H9 (cell line): Measurements from ENCODE around the gene RNF208. TPM values are rescaled to one million over a fixed set of nuclear protein-coding genes. Genes with fewer than 3 reads are reported as not detected.

Experiments used
- DNase-seq: peaks from one replicate; pipeline ENCODE4 v3.0.0-alpha.2; 2017
- H2AFZ ChIP-seq: one replicate; pipeline ENCODE4 v1.6.1; 2013; ENCODE audit warnings: mild to moderate bottlenecking, low read length, control low read depth, moderate library complexity
- H2AK5ac ChIP-seq: 2 replicates; pipeline ENCODE4 v1.6.1; 2013; ENCODE audit warnings: low read length, control low read depth, mixed read lengths; ENCODE audit not compliant: insufficient read length
- H2BK120ac ChIP-seq: one replicate; pipeline ENCODE4 v1.6.1; 2013; ENCODE audit warnings: low read depth, mild to moderate bottlenecking, low read length, control low read depth, inconsistent platforms; ENCODE audit not compliant: poor library complexity, severe bottlenecking
- H2BK12ac ChIP-seq: 2 replicates; pipeline ENCODE4 v1.6.1; 2013; ENCODE audit warnings: low read length, control low read depth, mixed read lengths, low read depth; ENCODE audit not compliant: insufficient read length
- H2BK15ac ChIP-seq: 2 replicates; pipeline ENCODE4 v1.6.1; 2013; ENCODE audit warnings: low read depth, low read length, control low read depth
- H2BK20ac ChIP-seq: one replicate; pipeline ENCODE4 v1.6.1; 2013; ENCODE audit warnings: low read depth, mild to moderate bottlenecking, low read length, control low read depth, inconsistent platforms; ENCODE audit not compliant: poor library complexity, severe bottlenecking
- H2BK5ac ChIP-seq: 2 replicates; pipeline ENCODE4 v1.6.1; 2013; ENCODE audit warnings: low read length, control low read depth, mixed read lengths; ENCODE audit not compliant: insufficient read length
- H3K14ac ChIP-seq: 2 replicates; pipeline ENCODE4 v1.6.1; 2013; ENCODE audit warnings: low read length, control low read depth; ENCODE audit not compliant: insufficient read depth
- H3K18ac ChIP-seq: 2 replicates; pipeline ENCODE4 v1.6.1; 2013; ENCODE audit warnings: low read depth, mild to moderate bottlenecking, mixed read lengths, low read length, control low read depth; ENCODE audit not compliant: insufficient read length
- H3K23ac ChIP-seq: 2 replicates; pipeline ENCODE4 v1.6.1; 2013; ENCODE audit warnings: low read length, control low read depth, mixed read lengths, low read depth; ENCODE audit not compliant: insufficient read length
- H3K23me2 ChIP-seq: 2 replicates; pipeline ENCODE4 v1.6.1; 2013; ENCODE audit warnings: low read depth, mild to moderate bottlenecking, mixed read lengths, low read length, control low read depth; ENCODE audit not compliant: insufficient read length, poor library complexity, severe bottlenecking
- H3K27ac ChIP-seq: 2 replicates; pipeline ENCODE4 v1.5.1; 2013; ENCODE audit warnings: low read length, control low read depth, mixed read lengths, low read depth; ENCODE audit not compliant: insufficient read length
- H3K27me3 ChIP-seq: 2 replicates; pipeline ENCODE4 v1.6.1; 2013; ENCODE audit warnings: low read length, control low read depth, inconsistent platforms; ENCODE audit not compliant: insufficient read depth
- H3K4ac ChIP-seq: 2 replicates; pipeline ENCODE4 v1.6.1; 2013; ENCODE audit warnings: low read depth, mild to moderate bottlenecking, control low read depth, inconsistent platforms, low read length, moderate library complexity
- H3K4me1 ChIP-seq: 2 replicates; pipeline ENCODE4 v1.6.1; 2013; ENCODE audit warnings: low read length, control low read depth, inconsistent platforms; ENCODE audit not compliant: insufficient read depth
- H3K4me2 ChIP-seq: 2 replicates; pipeline ENCODE4 v1.6.1; 2013; ENCODE audit warnings: low read length, control low read depth, mixed read lengths; ENCODE audit not compliant: insufficient read length, insufficient read depth
- H3K56ac ChIP-seq: 2 replicates; pipeline ENCODE4 v1.6.1; 2013; ENCODE audit warnings: low read depth, mild to moderate bottlenecking, mixed read lengths, low read length, control low read depth; ENCODE audit not compliant: insufficient read length
- H3K79me1 ChIP-seq: 2 replicates; pipeline ENCODE4 v1.6.1; 2013; ENCODE audit warnings: low read depth, mild to moderate bottlenecking, moderate library complexity, low read length, control low read depth, inconsistent platforms; ENCODE audit not compliant: insufficient read depth, poor library complexity, severe bottlenecking
- H3K79me2 ChIP-seq: 2 replicates; pipeline ENCODE4 v1.6.1; 2013; ENCODE audit warnings: low read length, control low read depth, inconsistent platforms; ENCODE audit not compliant: insufficient read depth
- H3K9ac ChIP-seq: 2 replicates; pipeline ENCODE4 v1.6.1; 2013; ENCODE audit warnings: low read length, control low read depth, mixed read lengths; ENCODE audit not compliant: insufficient read length; ENCODE audit errors: extremely low read depth
- H3K9me3 ChIP-seq: one replicate; pipeline ENCODE4 v1.6.1; 2013; ENCODE audit warnings: low read depth, low read length, inconsistent platforms; ENCODE audit not compliant: control insufficient read depth
- H3T11ph ChIP-seq: one replicate; pipeline ENCODE4 v1.6.1; 2013; ENCODE audit warnings: mild to moderate bottlenecking, low read length, control low read depth, inconsistent platforms
- H4K20me1 ChIP-seq: one replicate; pipeline ENCODE4 v1.6.1; 2013; ENCODE audit not compliant: control insufficient read depth, insufficient read length, insufficient read depth
- H4K5ac ChIP-seq: 2 replicates; pipeline ENCODE4 v1.6.1; 2013; ENCODE audit warnings: low read depth, mild to moderate bottlenecking, mixed read lengths, low read length, control low read depth; ENCODE audit not compliant: insufficient read length
- H4K8ac ChIP-seq: replicated peaks from 2 replicates; pipeline ENCODE4 v1.6.1; 2013; ENCODE audit warnings: low read length, control low read depth, mixed read lengths, low read depth; ENCODE audit not compliant: insufficient read length
- H4K91ac ChIP-seq: 2 replicates; pipeline ENCODE4 v1.6.1; 2013; ENCODE audit warnings: low read depth, mild to moderate bottlenecking, moderate library complexity, mixed read lengths, low read length, control low read depth; ENCODE audit not compliant: insufficient read length
- H3K27ac Mint-ChIP-seq, 3 experiments: 2 replicates in 2 of 3; 3 replicates in 1 of 3; pipeline ENCODE4 v1.8.0; 2020 to 2021; ENCODE audit warnings: mixed read lengths in 3 of 3, mild to moderate bottlenecking in 1 of 3, moderate library complexity in 1 of 3
- H3K27me3 Mint-ChIP-seq: 2 replicates; pipeline ENCODE4 v1.8.0; 2021; ENCODE audit warnings: low read depth, mild to moderate bottlenecking, moderate library complexity, mixed read lengths
- H3K36me3 Mint-ChIP-seq, 3 experiments: 2 replicates in 2 of 3; 3 replicates in 1 of 3; pipeline ENCODE4 v1.8.0; 2020 to 2021; ENCODE audit warnings: low read depth in 3 of 3, mixed read lengths in 3 of 3; ENCODE audit not compliant: insufficient read depth in 1 of 3
- H3K4me1 Mint-ChIP-seq, 2 experiments: 2 replicates each; pipeline ENCODE4 v1.8.0; 2020; ENCODE audit warnings: mixed read lengths in 2 of 2
- H3K4me3 Mint-ChIP-seq, 2 experiments: 2 replicates in 1 of 2; 3 replicates in 1 of 2; pipeline ENCODE4 v1.8.0; 2020 to 2021; ENCODE audit warnings: mild to moderate bottlenecking in 2 of 2, mixed read lengths in 2 of 2, moderate library complexity in 1 of 2
- H3K9me3 Mint-ChIP-seq, 2 experiments: 2 replicates in 1 of 2; 3 replicates in 1 of 2; pipeline ENCODE4 v1.8.0; 2020; ENCODE audit warnings: mild to moderate bottlenecking in 2 of 2, mixed read lengths in 2 of 2, moderate library complexity in 1 of 2
- WGBS: extraction: QIAGEN DNeasy Blood & Tissue Kit; methylation state at CpG from one replicate; pipeline ENCODE4 v1.1.7; 2013; ENCODE audit warnings: missing lambda C conversion rate, low lambda C conversion rate, mixed read lengths; ENCODE audit not compliant: insufficient read length; ENCODE audit errors: extremely low coverage; 5-methylcytosine and 5-hydroxymethylcytosine counted together
- total RNA-seq: library from RNA; stranded (reverse); gene quantifications from 2 replicates; pipeline ENCODE4 v1.2.1, GENCODE V29; 2021
- TF ChIP-seq, protein P1 (sequence below): fragments of 200-600 bp; sonication (generic); conservative IDR thresholded peaks from 3 replicates; pipeline ENCODE4 v1.8.0; 2021; ENCODE audit warnings: antibody characterized with exemption, mild to moderate bottlenecking

The RNF208 gene
- total RNA-seq, 1 experiment from 2014 or later, result 7.7 TPM

DNA sequence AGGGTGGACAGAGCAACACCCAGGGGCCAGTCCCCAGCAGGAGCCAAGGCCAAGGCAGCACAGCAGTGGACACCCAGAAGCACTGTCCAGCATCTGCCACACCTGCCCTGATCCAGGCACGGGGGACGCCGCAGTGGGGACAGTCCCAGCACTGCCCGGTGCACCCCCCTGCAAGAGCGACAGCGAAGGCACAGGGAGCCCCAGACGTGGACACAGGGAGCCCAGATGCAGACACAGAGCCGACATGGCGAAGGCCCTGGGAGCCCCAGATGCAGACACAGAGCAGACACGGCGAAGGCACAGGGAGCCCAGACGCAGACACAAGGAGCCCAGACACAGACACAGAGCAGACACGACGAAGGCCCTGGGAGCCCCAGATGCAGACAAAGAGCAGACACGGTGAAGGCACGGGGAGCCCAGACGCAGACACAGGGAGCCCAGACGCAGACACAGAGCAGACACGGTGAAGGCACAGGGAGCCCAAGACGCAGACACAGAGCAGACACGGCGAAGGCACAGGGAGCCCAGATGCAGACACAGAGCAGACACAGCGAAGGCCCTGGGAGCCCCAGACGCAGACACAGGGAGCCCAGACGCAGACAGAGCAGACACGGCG, 38.0 kb downstream of the RNF208 start:
- H2BK12ac ChIP-seq, result no peak overlapping the region
- DNase-seq, result no peak
- H2BK15ac ChIP-seq, result no peak overlapping the region
- peaks cover 8% of the 10 kb centered on the region; the same call in 1 of the 2 replicates for H3K79me2 ChIP-seq
- H3K4me2 ChIP-seq, result no peak overlapping the region
- H2AK5ac ChIP-seq, result no peak overlapping the region
- no peak overlapping the region for H3K9ac ChIP-seq
- TF ChIP-seq, protein P1, sequence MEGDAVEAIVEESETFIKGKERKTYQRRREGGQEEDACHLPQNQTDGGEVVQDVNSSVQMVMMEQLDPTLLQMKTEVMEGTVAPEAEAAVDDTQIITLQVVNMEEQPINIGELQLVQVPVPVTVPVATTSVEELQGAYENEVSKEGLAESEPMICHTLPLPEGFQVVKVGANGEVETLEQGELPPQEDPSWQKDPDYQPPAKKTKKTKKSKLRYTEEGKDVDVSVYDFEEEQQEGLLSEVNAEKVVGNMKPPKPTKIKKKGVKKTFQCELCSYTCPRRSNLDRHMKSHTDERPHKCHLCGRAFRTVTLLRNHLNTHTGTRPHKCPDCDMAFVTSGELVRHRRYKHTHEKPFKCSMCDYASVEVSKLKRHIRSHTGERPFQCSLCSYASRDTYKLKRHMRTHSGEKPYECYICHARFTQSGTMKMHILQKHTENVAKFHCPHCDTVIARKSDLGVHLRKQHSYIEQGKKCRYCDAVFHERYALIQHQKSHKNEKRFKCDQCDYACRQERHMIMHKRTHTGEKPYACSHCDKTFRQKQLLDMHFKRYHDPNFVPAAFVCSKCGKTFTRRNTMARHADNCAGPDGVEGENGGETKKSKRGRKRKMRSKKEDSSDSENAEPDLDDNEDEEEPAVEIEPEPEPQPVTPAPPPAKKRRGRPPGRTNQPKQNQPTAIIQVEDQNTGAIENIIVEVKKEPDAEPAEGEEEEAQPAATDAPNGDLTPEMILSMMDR, result no peak
- peaks cover 2% of the 10 kb centered on the region for H4K20me1 ChIP-seq
- no peak overlapping the region for H3K56ac ChIP-seq
- no peak overlapping the region for H4K5ac ChIP-seq
- H3K4ac ChIP-seq, result no peak overlapping the region
- H3K9me3 Mint-ChIP-seq, result no peaks in the 10 kb centered on the region
- no peak overlapping the region for H2AFZ ChIP-seq
- no peak overlapping the region for H3K14ac ChIP-seq
- H3K4me1 Mint-ChIP-seq, result peaks cover 11 to 16% of the 10 kb centered on the region in 2 experiments
- H3K27ac Mint-ChIP-seq, result no peak overlapping the region
- H3K27me3 ChIP-seq, result no peaks in the 10 kb centered on the region
- H2BK20ac ChIP-seq, result no peak overlapping the region
- H3K36me3 Mint-ChIP-seq, result peaks cover 7 to 56% (median 50%) of the 10 kb centered on the region in 3 experiments; a peak in 6 of 7 replicates
- H3K23me2 ChIP-seq, result peaks cover 8% of the 10 kb centered on the region
- H3K9me3 ChIP-seq, result no peaks in the 10 kb centered on the region
- H3K23ac ChIP-seq, result no peak overlapping the region
- H3T11ph ChIP-seq, result no peak overlapping the region
- no peak overlapping the region; a peak in 1 of 5 replicates for H3K4me3 Mint-ChIP-seq
- H3K79me1 ChIP-seq, result peaks cover 6% of the 10 kb centered on the region
- no peak overlapping the region for H3K18ac ChIP-seq
- no peaks in the 10 kb centered on the region for H3K27me3 Mint-ChIP-seq
- H2BK5ac ChIP-seq, result no peak overlapping the region
- H3K4me1 ChIP-seq, result no peaks in the 10 kb centered on the region
- H4K8ac ChIP-seq, result no peak overlapping the region
- H4K91ac ChIP-seq, result no peak overlapping the region
- no peak overlapping the region for H2BK120ac ChIP-seq
- no CpG with 5 or more reads among the region's 27 CpGs for WGBS
- no peak overlapping the region for H3K27ac ChIP-seq
